ENCODE results near the gene PTPRG. TPM values are rescaled to one million over a fixed set of nuclear protein-coding genes. Genes with fewer than 3 reads are reported as not detected.

The PTPRG gene
- total RNA-seq, 1 experiment from 2014 or later: 11.7 TPM

DNA sequence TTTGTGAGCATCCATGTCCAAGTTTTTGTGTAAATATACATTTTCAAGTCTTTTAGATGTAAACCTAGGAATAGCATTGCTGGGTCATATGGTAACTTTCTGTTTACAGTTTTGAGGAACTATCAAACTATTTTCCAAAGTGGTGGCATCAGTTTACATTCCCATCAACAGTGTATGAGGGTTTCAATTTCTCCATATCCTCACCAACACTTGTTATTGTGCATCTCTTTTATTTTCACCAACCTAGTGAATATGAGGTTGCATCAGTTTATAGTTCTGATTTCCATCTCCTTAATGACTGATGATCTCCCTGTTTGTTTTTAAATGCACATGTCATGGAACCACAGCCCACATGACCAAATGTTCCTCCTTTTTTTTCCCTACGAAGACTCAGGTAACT, 610.8 kb downstream of the PTPRG start:
- Histone ChIP-seq H3K4me1 (ENCODE audit: insufficient read depth, low read length, poor library complexity, severe bottlenecking) (no peaks in the 10 kb centered on the region), H3K27ac (ENCODE audit: low read depth, low read length, poor library complexity, severe bottlenecking) (no peak overlapping the region), H3K27me3 (replicated peaks; ENCODE audit: insufficient read depth, low read depth, low read length, poor library complexity) (no peaks in the 10 kb centered on the region), H3K4me3 (ENCODE audit: low read depth, low read length, poor library complexity, severe bottlenecking) (no peak overlapping the region), H3K36me3 (ENCODE audit: insufficient read depth, low read length, poor library complexity, severe bottlenecking) (no peaks in the 10 kb centered on the region), H3K9me3 (ENCODE audit: low read depth, low read length, poor library complexity, severe bottlenecking) (no peaks in the 10 kb centered on the region)
- no peak for DNase-seq (ENCODE audit: low spot score)
- ChIA-PET CTCF (no interaction called here), POLR2A (ENCODE audit: low non-redundant PET) (no interaction called here)
- BruUV-seq (replicated peaks): no TSS peak
- TF ChIP-seq, protein P1, sequence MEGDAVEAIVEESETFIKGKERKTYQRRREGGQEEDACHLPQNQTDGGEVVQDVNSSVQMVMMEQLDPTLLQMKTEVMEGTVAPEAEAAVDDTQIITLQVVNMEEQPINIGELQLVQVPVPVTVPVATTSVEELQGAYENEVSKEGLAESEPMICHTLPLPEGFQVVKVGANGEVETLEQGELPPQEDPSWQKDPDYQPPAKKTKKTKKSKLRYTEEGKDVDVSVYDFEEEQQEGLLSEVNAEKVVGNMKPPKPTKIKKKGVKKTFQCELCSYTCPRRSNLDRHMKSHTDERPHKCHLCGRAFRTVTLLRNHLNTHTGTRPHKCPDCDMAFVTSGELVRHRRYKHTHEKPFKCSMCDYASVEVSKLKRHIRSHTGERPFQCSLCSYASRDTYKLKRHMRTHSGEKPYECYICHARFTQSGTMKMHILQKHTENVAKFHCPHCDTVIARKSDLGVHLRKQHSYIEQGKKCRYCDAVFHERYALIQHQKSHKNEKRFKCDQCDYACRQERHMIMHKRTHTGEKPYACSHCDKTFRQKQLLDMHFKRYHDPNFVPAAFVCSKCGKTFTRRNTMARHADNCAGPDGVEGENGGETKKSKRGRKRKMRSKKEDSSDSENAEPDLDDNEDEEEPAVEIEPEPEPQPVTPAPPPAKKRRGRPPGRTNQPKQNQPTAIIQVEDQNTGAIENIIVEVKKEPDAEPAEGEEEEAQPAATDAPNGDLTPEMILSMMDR (conservative IDR thresholded peaks at IDR 0.05; ENCODE audit: low read depth, low read length): no peak
- no peak for TF ChIP-seq EZH2 (IDR thresholded peaks at IDR 0.05; ENCODE audit: borderline replicate concordance, low read depth, low read length, poor library complexity, severe bottlenecking)
- intact Hi-C loops (cut with micrococcal nuclease; ENCODE audit: unreplicated experiment): no loop called here

DNA sequence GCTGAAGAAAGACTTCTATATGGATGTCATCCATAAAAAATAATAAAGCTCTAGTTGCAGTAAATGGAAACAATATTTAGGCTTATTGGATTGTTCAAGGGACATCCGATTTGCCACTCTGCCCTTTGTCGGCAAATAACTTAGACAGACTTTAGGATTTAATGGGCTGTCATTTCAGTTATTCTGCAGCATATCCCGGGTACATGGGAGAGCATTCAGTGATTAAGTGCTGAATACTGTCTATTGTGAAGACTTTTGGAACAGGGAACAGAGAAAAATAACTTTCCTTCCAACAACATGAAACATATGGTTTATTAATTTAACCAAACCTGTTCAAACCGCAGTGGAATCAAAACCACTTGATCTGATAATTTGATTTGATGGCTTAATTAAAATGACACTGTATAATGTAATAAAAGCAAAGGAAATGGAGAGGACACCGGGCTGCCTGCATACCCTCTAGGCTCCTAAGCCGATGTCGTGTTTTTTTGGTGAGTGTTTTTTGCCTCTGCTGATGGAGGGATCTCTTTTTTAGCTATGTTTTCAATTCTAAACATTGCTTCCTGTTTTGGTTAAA, 612.7 kb downstream of the PTPRG start:
- no peaks in the 10 kb centered on the region for H3K27me3 ChIP-seq (replicated peaks; ENCODE audit: insufficient read depth, low read depth, low read length, poor library complexity)
- H3K4me3 ChIP-seq (ENCODE audit: low read depth, low read length, poor library complexity, severe bottlenecking): no peak overlapping the region
- no peak for DNase-seq (ENCODE audit: low spot score)
- CTCF ChIA-PET: no interaction called here
- no TSS peak for BruUV-seq (replicated peaks)
- intact Hi-C loops (cut with micrococcal nuclease; ENCODE audit: unreplicated experiment): no loop called here
- no peak overlapping the region for H3K27ac ChIP-seq (ENCODE audit: low read depth, low read length, poor library complexity, severe bottlenecking)
- TF ChIP-seq EZH2 (IDR thresholded peaks at IDR 0.05; ENCODE audit: borderline replicate concordance, low read depth, low read length, poor library complexity, severe bottlenecking): no peak
- TF ChIP-seq, protein P1 (conservative IDR thresholded peaks at IDR 0.05; ENCODE audit: low read depth, low read length): no peak
- no peaks in the 10 kb centered on the region for H3K9me3 ChIP-seq (ENCODE audit: low read depth, low read length, poor library complexity, severe bottlenecking)
- no peaks in the 10 kb centered on the region for H3K4me1 ChIP-seq (ENCODE audit: insufficient read depth, low read length, poor library complexity, severe bottlenecking)
- POLR2A ChIA-PET (ENCODE audit: low non-redundant PET): no interaction called here
- H3K36me3 ChIP-seq (ENCODE audit: insufficient read depth, low read length, poor library complexity, severe bottlenecking): no peaks in the 10 kb centered on the region

GRCh38 chr3:62175161-62175560, 613.8 kb downstream of the PTPRG start:
- ChIA-PET CTCF (no interaction called here), POLR2A (ENCODE audit: low non-redundant PET) (no interaction called here)
- TF ChIP-seq EZH2 (IDR thresholded peaks at IDR 0.05; ENCODE audit: borderline replicate concordance, low read depth, low read length, poor library complexity, severe bottlenecking): no peak
- TF ChIP-seq, protein P1 (conservative IDR thresholded peaks at IDR 0.05; ENCODE audit: low read depth, low read length): no peak
- H3K4me1 ChIP-seq (ENCODE audit: insufficient read depth, low read length, poor library complexity, severe bottlenecking): no peaks in the 10 kb centered on the region
- BruUV-seq (replicated peaks): no TSS peak
- DNase-seq (ENCODE audit: low spot score): no peak
- H3K9me3 ChIP-seq (ENCODE audit: low read depth, low read length, poor library complexity, severe bottlenecking): no peaks in the 10 kb centered on the region
- no peaks in the 10 kb centered on the region for H3K36me3 ChIP-seq (ENCODE audit: insufficient read depth, low read length, poor library complexity, severe bottlenecking)
- no peak overlapping the region for H3K27ac ChIP-seq (ENCODE audit: low read depth, low read length, poor library complexity, severe bottlenecking)
- H3K27me3 ChIP-seq (replicated peaks; ENCODE audit: insufficient read depth, low read depth, low read length, poor library complexity): no peaks in the 10 kb centered on the region
- intact Hi-C loops (cut with micrococcal nuclease; ENCODE audit: unreplicated experiment): no loop called here
- H3K4me3 ChIP-seq (ENCODE audit: low read depth, low read length, poor library complexity, severe bottlenecking): no peak overlapping the region
